ENCODE results near the gene DCC.

DNA sequence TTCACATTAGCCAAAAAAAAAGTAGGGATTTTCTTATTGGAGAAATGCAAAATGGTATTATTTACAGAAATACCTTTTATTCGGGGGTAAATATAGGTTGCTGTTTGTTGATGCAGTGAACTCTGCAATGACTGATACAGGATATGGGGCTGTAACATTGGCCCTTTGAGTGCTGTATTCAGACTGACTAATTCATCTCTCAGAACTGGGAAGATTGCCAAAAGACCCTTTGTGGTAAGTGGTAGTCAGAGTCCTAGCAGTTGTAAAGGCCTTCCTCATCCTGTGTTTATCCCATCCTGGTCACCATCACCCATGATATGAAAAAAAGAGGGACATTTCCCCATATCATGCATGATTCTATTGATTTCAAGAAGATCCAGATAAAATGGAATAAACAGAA, 14.0 kb upstream of the DCC start:
- TF ChIP-seq, protein P1, sequence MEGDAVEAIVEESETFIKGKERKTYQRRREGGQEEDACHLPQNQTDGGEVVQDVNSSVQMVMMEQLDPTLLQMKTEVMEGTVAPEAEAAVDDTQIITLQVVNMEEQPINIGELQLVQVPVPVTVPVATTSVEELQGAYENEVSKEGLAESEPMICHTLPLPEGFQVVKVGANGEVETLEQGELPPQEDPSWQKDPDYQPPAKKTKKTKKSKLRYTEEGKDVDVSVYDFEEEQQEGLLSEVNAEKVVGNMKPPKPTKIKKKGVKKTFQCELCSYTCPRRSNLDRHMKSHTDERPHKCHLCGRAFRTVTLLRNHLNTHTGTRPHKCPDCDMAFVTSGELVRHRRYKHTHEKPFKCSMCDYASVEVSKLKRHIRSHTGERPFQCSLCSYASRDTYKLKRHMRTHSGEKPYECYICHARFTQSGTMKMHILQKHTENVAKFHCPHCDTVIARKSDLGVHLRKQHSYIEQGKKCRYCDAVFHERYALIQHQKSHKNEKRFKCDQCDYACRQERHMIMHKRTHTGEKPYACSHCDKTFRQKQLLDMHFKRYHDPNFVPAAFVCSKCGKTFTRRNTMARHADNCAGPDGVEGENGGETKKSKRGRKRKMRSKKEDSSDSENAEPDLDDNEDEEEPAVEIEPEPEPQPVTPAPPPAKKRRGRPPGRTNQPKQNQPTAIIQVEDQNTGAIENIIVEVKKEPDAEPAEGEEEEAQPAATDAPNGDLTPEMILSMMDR (conservative IDR thresholded peaks at IDR 0.05; ENCODE audit: low read length), result no peak
- TF ChIP-seq EZH2phosphoT487 (IDR thresholded peaks at IDR 0.05; ENCODE audit: borderline replicate concordance), result no peak

Data from Loucy (cell line).